ENCODE measurements around the gene CHRNA3.
A peak's percentile ranks its signal among the peaks of the same experiment; 100 is the strongest.

CHRNA3 gene

DNA sequence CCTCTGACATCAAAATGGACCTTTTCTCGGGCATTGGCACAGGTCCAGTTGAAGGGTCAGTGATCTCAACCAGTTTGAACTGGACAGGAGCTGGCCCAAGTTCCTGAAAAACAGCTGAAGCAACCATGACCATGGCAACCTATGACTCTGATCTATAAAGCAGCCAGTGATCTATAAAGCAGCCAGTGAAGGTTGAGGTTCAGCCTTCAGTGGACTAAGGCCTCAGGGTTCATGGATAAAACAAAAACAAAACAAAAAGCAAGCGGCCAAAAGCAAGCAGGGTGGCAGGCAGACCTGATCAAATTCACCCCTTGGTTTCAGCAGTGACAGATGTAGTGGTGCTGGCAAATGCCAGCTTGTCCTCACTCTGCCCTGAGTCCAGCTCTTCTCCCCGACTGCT lies 30.2 kb upstream of the CHRNA3 start:
- no peaks in the 10 kb centered on the region for H3K4me1 ChIP-seq (ENCODE audit: control insufficient read depth, low read depth, low read length)
- no peak overlapping the region for H3K27ac ChIP-seq (ENCODE audit: low read length)
- no peak overlapping the region for H3K9ac ChIP-seq (ENCODE audit: low read length)
- no peaks in the 10 kb centered on the region for H3K27me3 ChIP-seq (ENCODE audit: control insufficient read depth, insufficient read depth, low read length)
- H3K4me3 ChIP-seq (ENCODE audit: low read length), result no peak overlapping the region
- no peaks in the 10 kb centered on the region for H3K9me3 ChIP-seq (ENCODE audit: control insufficient read depth, low read depth, low read length)
- H3K36me3 ChIP-seq (ENCODE audit: control insufficient read depth, low read depth, low read length), result no peaks in the 10 kb centered on the region

DNA sequence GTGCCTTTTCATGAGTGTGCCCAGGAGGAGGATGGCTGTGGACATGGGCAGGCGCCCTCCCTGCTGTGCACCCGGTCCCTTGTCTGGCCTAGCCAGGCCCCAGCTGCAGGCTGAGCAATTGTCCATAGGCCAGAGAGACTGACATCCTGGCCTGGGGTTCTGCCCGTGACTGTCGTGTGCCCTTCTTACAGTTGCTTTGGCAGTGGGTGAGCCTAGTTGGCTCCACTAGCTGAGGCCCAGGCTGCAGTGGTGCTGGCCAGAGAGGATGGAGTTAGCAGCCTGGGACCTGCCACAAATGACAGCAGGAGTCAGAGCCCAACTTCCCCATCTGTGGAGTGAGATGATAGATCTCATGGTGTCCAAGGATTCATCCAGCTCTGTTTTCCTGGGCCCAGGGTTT lies 29.2 kb upstream of the CHRNA3 start:
- no peaks in the 10 kb centered on the region for H3K27me3 ChIP-seq (ENCODE audit: control insufficient read depth, insufficient read depth, low read length)
- no peaks in the 10 kb centered on the region for H3K36me3 ChIP-seq (ENCODE audit: control insufficient read depth, low read depth, low read length)
- no peaks in the 10 kb centered on the region for H3K4me1 ChIP-seq (ENCODE audit: control insufficient read depth, low read depth, low read length)
- no peak overlapping the region for H3K4me3 ChIP-seq (ENCODE audit: low read length)
- H3K27ac ChIP-seq (ENCODE audit: low read length), result no peak overlapping the region
- H3K9me3 ChIP-seq (ENCODE audit: control insufficient read depth, low read depth, low read length), result no peaks in the 10 kb centered on the region
- no peak overlapping the region for H3K9ac ChIP-seq (ENCODE audit: low read length)

DNA sequence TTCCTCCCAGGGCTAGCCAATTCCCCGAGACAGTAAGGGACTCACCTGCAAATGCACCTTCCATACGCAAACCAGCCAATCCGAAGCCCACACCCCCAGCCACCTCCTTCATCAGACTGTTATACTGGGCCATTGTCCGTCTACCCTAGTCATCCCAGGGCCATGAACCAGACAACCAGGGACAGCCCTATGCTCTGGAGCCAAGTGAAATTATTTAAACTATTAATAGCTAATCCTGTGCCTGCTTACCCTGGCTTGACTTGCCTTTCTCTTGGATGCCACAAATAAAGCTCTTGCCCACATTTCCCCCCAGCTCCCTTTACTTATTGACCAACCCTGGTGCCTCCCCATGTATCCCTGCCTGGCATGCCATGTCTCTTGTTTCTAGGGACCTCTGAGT lies 24.2 kb upstream of the CHRNA3 start:
- H3K4me1 ChIP-seq (ENCODE audit: control insufficient read depth, low read depth, low read length), result peaks cover 7% of the 10 kb centered on the region
- H3K9me3 ChIP-seq (ENCODE audit: control insufficient read depth, low read depth, low read length), result no peaks in the 10 kb centered on the region
- no peaks in the 10 kb centered on the region for H3K36me3 ChIP-seq (ENCODE audit: control insufficient read depth, low read depth, low read length)
- H3K27ac ChIP-seq (ENCODE audit: low read length), result no peak overlapping the region
- H3K27me3 ChIP-seq (ENCODE audit: control insufficient read depth, insufficient read depth, low read length), result peaks cover 16% of the 10 kb centered on the region
- H3K4me3 ChIP-seq (ENCODE audit: low read length), result no peak overlapping the region
- H3K9ac ChIP-seq (ENCODE audit: low read length), result no peak overlapping the region

DNA sequence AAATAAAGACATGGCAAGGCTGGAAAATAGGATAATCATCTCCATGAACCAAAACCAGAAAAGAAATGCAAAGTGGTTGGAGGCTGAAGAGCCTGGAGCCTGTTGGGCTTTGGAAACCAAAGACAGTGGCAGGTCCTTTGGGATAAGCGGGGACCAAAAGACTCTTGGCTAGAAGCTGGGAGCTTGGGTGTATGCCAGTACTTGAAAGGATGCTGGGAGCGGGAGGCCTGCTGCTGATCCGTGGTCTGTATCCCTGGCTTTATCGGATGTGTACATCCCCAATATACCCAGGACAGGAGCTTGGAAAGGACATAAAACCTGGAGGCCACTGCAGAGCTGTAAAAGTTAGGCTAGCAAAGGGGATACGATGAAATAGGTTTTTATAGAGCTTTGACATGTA lies 21.5 kb upstream of the CHRNA3 start:
- H3K9me3 ChIP-seq (ENCODE audit: control insufficient read depth, low read depth, low read length), result no peaks in the 10 kb centered on the region
- peaks cover 7% of the 10 kb centered on the region for H3K4me1 ChIP-seq (ENCODE audit: control insufficient read depth, low read depth, low read length)
- no peaks in the 10 kb centered on the region for H3K36me3 ChIP-seq (ENCODE audit: control insufficient read depth, low read depth, low read length)
- H3K27ac ChIP-seq (ENCODE audit: low read length), result no peak overlapping the region
- peaks cover 21% of the 10 kb centered on the region for H3K27me3 ChIP-seq (ENCODE audit: control insufficient read depth, insufficient read depth, low read length)
- H3K9ac ChIP-seq (ENCODE audit: low read length), result no peak overlapping the region
- no peak overlapping the region for H3K4me3 ChIP-seq (ENCODE audit: low read length)

DNA sequence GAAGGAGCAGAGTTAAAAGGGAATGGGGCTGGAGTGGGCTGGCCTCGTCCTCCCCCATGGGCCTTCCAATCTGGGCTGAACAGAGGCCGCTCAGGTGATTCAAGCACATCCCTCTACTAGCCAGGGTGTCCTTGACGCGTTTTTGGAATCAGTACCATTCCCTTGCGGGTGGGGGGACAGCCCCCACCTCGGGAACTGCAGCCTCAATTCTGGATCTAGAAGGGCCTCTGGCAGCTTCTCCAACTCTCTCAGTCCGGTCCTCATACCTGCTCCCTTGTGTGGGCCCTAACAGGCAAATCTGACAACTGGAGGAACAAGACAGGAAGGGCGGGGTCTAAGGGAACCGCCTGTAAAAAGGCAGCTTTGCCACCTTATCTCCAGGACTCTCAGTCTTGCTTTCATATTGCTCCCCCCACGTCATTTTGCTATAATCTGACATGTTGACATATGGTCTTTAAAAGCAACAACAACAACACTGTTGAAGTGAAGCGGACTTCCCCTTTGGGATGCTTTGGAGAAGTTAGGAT lies 21.0 kb upstream of the CHRNA3 start:
- H3K27ac ChIP-seq (ENCODE audit: low read length), result no peak overlapping the region
- H3K9me3 ChIP-seq (ENCODE audit: control insufficient read depth, low read depth, low read length), result no peaks in the 10 kb centered on the region
- H3K4me1 ChIP-seq (ENCODE audit: control insufficient read depth, low read depth, low read length), result peaks cover 7% of the 10 kb centered on the region
- H3K9ac ChIP-seq (ENCODE audit: low read length), result peak overlapping the region; percentile 45
- no peaks in the 10 kb centered on the region for H3K36me3 ChIP-seq (ENCODE audit: control insufficient read depth, low read depth, low read length)
- H3K27me3 ChIP-seq (ENCODE audit: control insufficient read depth, insufficient read depth, low read length), result peaks cover 21% of the 10 kb centered on the region
- H3K4me3 ChIP-seq (ENCODE audit: low read length), result peak overlapping the region; percentile 64

DNA sequence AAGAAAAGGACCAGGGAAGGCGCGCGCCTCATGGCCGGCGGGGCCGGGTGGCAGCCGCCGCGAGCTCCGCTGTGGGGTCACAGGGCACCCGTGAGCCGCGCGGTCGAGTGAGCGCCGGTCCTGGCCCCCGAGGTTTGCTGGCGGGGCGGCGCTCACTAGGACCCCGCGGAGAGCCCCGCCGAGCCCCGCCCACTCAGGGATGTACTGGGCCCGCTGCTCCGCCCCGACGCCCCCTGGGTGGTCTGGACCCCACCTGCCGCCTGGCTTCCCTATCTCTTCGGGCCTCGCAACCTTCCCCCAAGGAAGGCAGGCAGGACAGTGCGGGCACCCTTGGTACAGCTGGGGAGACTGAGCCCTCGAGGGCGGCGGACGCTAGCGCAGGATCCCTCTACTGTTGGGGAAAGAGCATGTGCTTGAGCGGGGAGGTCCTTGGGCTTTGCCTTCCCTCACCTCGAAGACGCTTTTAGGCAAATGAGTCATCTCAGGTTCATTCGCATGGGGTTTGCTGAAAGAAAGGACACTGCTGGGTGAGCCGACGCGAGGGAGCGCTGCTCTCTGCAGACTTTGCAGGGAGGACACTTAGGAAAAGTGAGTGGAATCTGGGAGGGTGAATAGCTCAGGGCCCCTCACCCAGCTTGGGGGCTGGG lies 20.4 kb upstream of the CHRNA3 start, which contains the start of gene CHRNB4:
TSS of gene CHRNB4 (minus strand) at position 109 of the 647 bp plus-strand sequence. CDS start at position 32, 77 bp downstream.
- Histone ChIP-seq H3K4me3 (ENCODE audit: low read length) (peak within 1 kb of the TSS; percentile 64), H3K27me3 (ENCODE audit: control insufficient read depth, insufficient read depth, low read length) (peaks cover 21% of the 10 kb centered on the region), H3K9me3 (ENCODE audit: control insufficient read depth, low read depth, low read length) (no peaks in the 10 kb centered on the region), H3K36me3 (ENCODE audit: control insufficient read depth, low read depth, low read length) (no peaks in the 10 kb centered on the region), H3K9ac (ENCODE audit: low read length) (peak within 1 kb of the TSS; percentile 45), H3K27ac (ENCODE audit: low read length) (no peak within 1 kb of the TSS), H3K4me1 (ENCODE audit: control insufficient read depth, low read depth, low read length) (peaks cover 7% of the 10 kb centered on the region)

DNA sequence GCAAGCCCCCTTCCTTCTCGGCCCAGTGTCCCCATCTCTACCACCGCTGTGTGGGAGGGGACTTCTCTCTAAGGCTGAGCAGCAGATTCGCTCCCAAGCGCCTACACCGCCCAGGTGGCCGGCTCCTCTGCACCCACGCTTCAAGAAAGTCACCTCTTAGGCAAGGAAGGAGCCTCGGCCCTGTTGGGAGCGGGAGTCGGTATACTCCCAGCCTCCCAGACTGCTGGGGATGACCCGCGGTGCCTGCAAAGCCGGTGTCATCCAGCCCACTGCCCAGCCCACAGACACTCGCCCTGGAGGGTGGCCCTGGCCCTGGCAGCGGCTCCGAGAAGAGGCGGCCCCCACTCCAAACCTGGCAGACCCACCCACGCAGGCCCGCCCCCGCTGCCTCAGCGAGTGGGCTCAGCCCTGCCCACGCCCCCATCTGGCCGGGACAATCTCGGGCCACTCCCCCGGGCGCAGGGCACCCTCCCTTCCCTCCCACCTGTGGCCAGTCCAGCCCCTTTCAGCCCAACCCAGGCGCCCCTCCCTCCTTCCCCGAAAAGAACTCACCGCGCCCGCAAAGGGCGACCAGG lies 19.8 kb upstream of the CHRNA3 start:
- Histone ChIP-seq H3K4me1 (ENCODE audit: control insufficient read depth, low read depth, low read length) (peaks cover 7% of the 10 kb centered on the region), H3K9ac (ENCODE audit: low read length) (peak overlapping the region; percentile 45), H3K4me3 (ENCODE audit: low read length) (peak overlapping the region; percentile 64)

DNA sequence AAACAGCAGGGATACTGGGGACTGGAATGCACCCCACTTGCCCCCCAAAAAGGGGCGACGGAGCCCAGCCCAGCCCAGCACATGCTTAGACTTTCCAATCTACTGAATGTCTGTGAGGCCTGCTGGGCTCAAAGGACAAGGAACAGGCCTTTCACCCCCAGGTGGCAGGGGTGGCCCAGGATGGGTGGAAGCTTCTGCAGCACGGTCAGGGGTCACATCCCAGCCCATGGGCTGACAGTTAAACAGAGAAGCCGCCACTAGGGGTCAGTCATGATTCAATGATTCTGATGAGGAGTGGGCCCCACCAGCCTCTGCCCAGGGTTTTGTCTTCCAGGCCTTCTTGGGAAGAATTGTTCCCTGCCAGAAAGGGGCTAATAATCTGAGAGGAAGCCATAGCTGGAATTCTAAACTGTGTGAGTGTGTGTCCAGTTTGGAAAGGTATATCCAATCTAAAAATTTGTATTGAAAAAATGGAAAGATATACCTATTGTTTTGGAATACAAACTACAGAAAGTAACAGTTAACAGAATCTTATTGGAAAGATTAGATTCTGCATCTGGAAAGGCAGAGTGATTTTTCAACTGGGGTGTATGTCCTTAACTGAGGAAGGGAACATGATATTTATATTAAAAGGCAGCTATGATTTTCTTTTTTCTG lies 18.0 kb upstream of the CHRNA3 start:
- Histone ChIP-seq H3K27ac (ENCODE audit: low read length) (no peak overlapping the region), H3K4me1 (ENCODE audit: control insufficient read depth, low read depth, low read length) (peaks cover 7% of the 10 kb centered on the region), H3K27me3 (ENCODE audit: control insufficient read depth, insufficient read depth, low read length) (peaks cover 21% of the 10 kb centered on the region), H3K36me3 (ENCODE audit: control insufficient read depth, low read depth, low read length) (no peaks in the 10 kb centered on the region), H3K4me3 (ENCODE audit: low read length) (no peak overlapping the region), H3K9ac (ENCODE audit: low read length) (no peak overlapping the region), H3K9me3 (ENCODE audit: control insufficient read depth, low read depth, low read length) (no peaks in the 10 kb centered on the region)

More for the DNA sequence above, 19.8 kb upstream of the CHRNA3 start:
- no peaks in the 10 kb centered on the region for H3K36me3 ChIP-seq (ENCODE audit: control insufficient read depth, low read depth, low read length)
- H3K27me3 ChIP-seq (ENCODE audit: control insufficient read depth, insufficient read depth, low read length), result peaks cover 21% of the 10 kb centered on the region
- H3K9me3 ChIP-seq (ENCODE audit: control insufficient read depth, low read depth, low read length), result no peaks in the 10 kb centered on the region
- no peak overlapping the region for H3K27ac ChIP-seq (ENCODE audit: low read length)

DNA sequence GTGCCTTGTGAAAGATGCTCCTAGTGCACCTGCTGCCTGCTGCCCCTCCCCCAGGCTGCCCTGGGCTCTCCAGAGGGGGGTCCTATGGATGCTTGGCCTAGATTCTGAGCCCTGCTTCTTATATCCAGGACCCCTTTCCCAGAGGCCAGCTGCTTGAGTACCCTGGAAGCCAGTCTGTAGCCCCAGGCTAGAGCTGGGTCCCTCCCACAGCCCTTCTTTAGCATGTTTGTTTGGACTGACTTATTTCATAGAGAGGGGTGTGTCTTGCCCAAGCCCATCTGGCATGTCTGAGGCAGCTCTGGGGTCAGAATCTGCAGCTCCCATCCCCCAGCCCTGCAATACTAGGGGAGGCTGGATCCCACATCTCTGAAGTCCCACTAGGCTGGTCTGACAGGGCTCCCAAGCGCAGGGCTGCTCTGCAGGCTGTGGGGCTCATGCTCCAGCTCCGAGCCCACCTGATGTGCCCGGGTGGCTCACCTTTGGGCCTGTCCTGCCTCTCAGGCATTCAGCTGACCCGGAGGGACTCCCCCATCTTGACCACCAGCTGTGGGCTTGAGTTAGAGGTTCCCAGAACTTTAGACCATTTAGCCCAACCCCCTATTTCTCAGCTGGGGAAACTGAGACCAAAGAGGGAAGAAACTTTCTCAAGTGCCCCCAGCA lies 17.1 kb upstream of the CHRNA3 start:
- peaks cover 7% of the 10 kb centered on the region for H3K4me1 ChIP-seq (ENCODE audit: control insufficient read depth, low read depth, low read length)
- H3K27ac ChIP-seq (ENCODE audit: low read length), result no peak overlapping the region
- H3K4me3 ChIP-seq (ENCODE audit: low read length), result no peak overlapping the region
- no peak overlapping the region for H3K9ac ChIP-seq (ENCODE audit: low read length)
- H3K27me3 ChIP-seq (ENCODE audit: control insufficient read depth, insufficient read depth, low read length), result peaks cover 21% of the 10 kb centered on the region
- H3K36me3 ChIP-seq (ENCODE audit: control insufficient read depth, low read depth, low read length), result no peaks in the 10 kb centered on the region
- H3K9me3 ChIP-seq (ENCODE audit: control insufficient read depth, low read depth, low read length), result no peaks in the 10 kb centered on the region

DNA sequence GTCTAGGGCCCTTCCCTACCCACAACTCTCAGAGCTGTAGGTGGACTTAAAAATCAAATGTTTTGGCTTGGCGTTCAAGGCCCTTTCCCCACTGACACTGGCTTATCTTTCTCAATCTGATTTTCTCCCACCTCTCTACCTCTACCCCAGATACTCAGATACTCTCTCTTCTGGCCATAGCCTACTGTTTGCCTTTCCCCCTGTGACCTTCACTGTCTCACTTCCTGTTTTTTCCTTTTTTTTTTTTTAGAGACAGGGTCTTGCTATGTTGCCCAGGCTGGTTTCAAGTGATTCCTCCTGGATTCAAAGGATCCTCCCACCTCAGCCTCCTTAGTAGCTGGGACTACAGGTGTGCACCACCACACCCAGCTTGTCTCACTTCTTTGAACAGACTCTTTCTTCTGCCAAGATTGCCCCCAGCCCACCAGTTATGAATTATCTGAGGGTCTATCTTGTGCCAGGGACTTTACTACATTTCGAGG lies 15.6 kb upstream of the CHRNA3 start:
- Histone ChIP-seq H3K4me1 (ENCODE audit: control insufficient read depth, low read depth, low read length) (peaks cover under 1% of the 10 kb centered on the region), H3K4me3 (ENCODE audit: low read length) (no peak overlapping the region), H3K36me3 (ENCODE audit: control insufficient read depth, low read depth, low read length) (no peaks in the 10 kb centered on the region), H3K9ac (ENCODE audit: low read length) (no peak overlapping the region), H3K27ac (ENCODE audit: low read length) (no peak overlapping the region), H3K27me3 (ENCODE audit: control insufficient read depth, insufficient read depth, low read length) (peaks cover 10% of the 10 kb centered on the region), H3K9me3 (ENCODE audit: control insufficient read depth, low read depth, low read length) (no peaks in the 10 kb centered on the region)

DNA sequence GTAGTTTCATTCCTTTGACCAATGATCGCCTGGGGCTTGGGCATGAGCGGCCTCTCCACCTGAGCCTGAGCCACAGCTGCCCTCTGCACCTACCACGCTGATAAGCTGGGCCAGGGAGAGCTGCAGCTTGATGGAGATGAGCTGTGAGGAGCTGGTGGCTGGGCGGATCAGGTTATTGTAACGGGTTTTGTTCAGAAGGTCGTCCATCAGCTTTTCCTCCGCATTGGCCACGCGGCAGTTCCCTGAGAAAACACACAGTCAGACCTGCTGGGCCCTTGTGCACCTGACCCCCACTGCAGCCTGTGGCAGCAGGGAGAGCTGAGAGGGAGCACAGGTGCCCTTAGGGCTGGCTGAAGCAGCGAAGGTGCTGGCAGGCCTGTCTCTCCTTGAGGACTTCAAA lies 14.6 kb upstream of the CHRNA3 start:
- no peak overlapping the region for H3K27ac ChIP-seq (ENCODE audit: low read length)
- peaks cover 8% of the 10 kb centered on the region for H3K27me3 ChIP-seq (ENCODE audit: control insufficient read depth, insufficient read depth, low read length)
- no peaks in the 10 kb centered on the region for H3K4me1 ChIP-seq (ENCODE audit: control insufficient read depth, low read depth, low read length)
- no peak overlapping the region for H3K4me3 ChIP-seq (ENCODE audit: low read length)
- no peaks in the 10 kb centered on the region for H3K9me3 ChIP-seq (ENCODE audit: control insufficient read depth, low read depth, low read length)
- H3K9ac ChIP-seq (ENCODE audit: low read length), result no peak overlapping the region
- no peaks in the 10 kb centered on the region for H3K36me3 ChIP-seq (ENCODE audit: control insufficient read depth, low read depth, low read length)

Measured in iPS-18a (cell line).